Measurements from ENCODE around the gene MAPK8IP2.

GRCh38 chr22:50556703-50557102, 43.9 kb upstream of the MAPK8IP2 start:
- TF ChIP-seq EZH2phosphoT487 (conservative IDR thresholded peaks at IDR 0.05; ENCODE audit: low read length), result no peak
- no peak for TF ChIP-seq CTCF (IDR thresholded peaks at IDR 0.05; ENCODE audit: insufficient read depth, low read length, poor library complexity, severe bottlenecking)
